ENCODE measurements around the gene RLBP1.

RLBP1 gene

GRCh38 chr15:89192766-89193165, 28.6 kb downstream of the RLBP1 start:
- no peak for DNase-seq (ENCODE audit: low spot score)
- in situ Hi-C loops (cut with MboI; ENCODE audit: low sequenced_read_pairs, unreplicated experiment) = no loop called here
- TF ChIP-seq CTCF (IDR thresholded peaks at IDR 0.05; ENCODE audit: borderline replicate concordance, control extremely low read depth, extremely low read depth, insufficient read depth, missing control alignments) = no peak

- in situ Hi-C loops (cut with MboI; ENCODE audit: low sequenced_read_pairs, unreplicated experiment) = no loop called here
- TF ChIP-seq CTCF (IDR thresholded peaks at IDR 0.05; ENCODE audit: borderline replicate concordance, control extremely low read depth, extremely low read depth, insufficient read depth, missing control alignments) = no peak
Observed at GRCh38 chr15:89192136-89192535, 29.2 kb downstream of the RLBP1 start.

GRCh38 chr15:89187986-89188514, 33.3 kb downstream of the RLBP1 start:
- in situ Hi-C loops (cut with MboI; ENCODE audit: low sequenced_read_pairs, unreplicated experiment) = loop anchor here (10.0 kb wide), 1 partner anchor 283 kb away; no protein-coding TSS in a partner anchor

More at GRCh38 chr15:89192136-89192535, 29.2 kb downstream of the RLBP1 start:
- no peak for DNase-seq (ENCODE audit: low spot score)

GRCh38 chr15:89187301-89187985, 33.9 kb downstream of the RLBP1 start:
- no peak for DNase-seq (ENCODE audit: low spot score)
- in situ Hi-C loops (cut with MboI; ENCODE audit: low sequenced_read_pairs, unreplicated experiment) = loop anchor here (10.0 kb wide), 1 partner anchor 283 kb away; no protein-coding TSS in a partner anchor
- no peak for TF ChIP-seq CTCF (IDR thresholded peaks at IDR 0.05; ENCODE audit: borderline replicate concordance, control extremely low read depth, extremely low read depth, insufficient read depth, missing control alignments)

More at GRCh38 chr15:89187986-89188514, 33.3 kb downstream of the RLBP1 start:
- no peak for DNase-seq (ENCODE audit: low spot score)
- TF ChIP-seq CTCF (IDR thresholded peaks at IDR 0.05; ENCODE audit: borderline replicate concordance, control extremely low read depth, extremely low read depth, insufficient read depth, missing control alignments) = no peak

- TF ChIP-seq CTCF (IDR thresholded peaks at IDR 0.05; ENCODE audit: borderline replicate concordance, control extremely low read depth, extremely low read depth, insufficient read depth, missing control alignments) = no peak
- DNase-seq (ENCODE audit: low spot score) = no peak
- in situ Hi-C loops (cut with MboI; ENCODE audit: low sequenced_read_pairs, unreplicated experiment) = loop anchor here (10.0 kb wide), 1 partner anchor 282 kb away; no protein-coding TSS in a partner anchor
Observed at GRCh38 chr15:89186803-89187202, 34.6 kb downstream of the RLBP1 start.

- no peak for TF ChIP-seq CTCF (IDR thresholded peaks at IDR 0.05; ENCODE audit: borderline replicate concordance, control extremely low read depth, extremely low read depth, insufficient read depth, missing control alignments)
- no peak for DNase-seq (ENCODE audit: low spot score)
- in situ Hi-C loops (cut with MboI; ENCODE audit: low sequenced_read_pairs, unreplicated experiment) = loop anchor here (10.0 kb wide), 1 partner anchor 280 kb away; no protein-coding TSS in a partner anchor
Observed at GRCh38 chr15:89184886-89185526, 36.4 kb downstream of the RLBP1 start.

Measured in GM13976 (cell line).